Chondrocyte (in vitro differentiated cells): Measurements from ENCODE around the gene FTCDNL1. TPM values are rescaled to one million over a fixed set of nuclear protein-coding genes. Genes with fewer than 3 reads are reported as not detected.

Source experiments
- DNase-seq: peaks from one replicate; pipeline ENCODE4 v3.0.0; 2021; ENCODE audit warnings: mixed read lengths, low spot score
- H3K27ac Mint-ChIP-seq: one replicate; pipeline ENCODE4 v1.8.0; 2021; ENCODE audit warnings: mild to moderate bottlenecking, moderate library complexity, mixed read lengths; ENCODE audit not compliant: unreplicated experiment
- H3K27me3 Mint-ChIP-seq: 2 replicates; pipeline ENCODE4 v1.8.0; 2021; ENCODE audit warnings: low read depth, mixed read lengths
- H3K36me3 Mint-ChIP-seq: 2 replicates; pipeline ENCODE4 v1.8.0; 2021; ENCODE audit warnings: low read depth, mixed read lengths
- H3K4me1 Mint-ChIP-seq: 2 replicates; pipeline ENCODE4 v1.8.0; 2021; ENCODE audit warnings: low read depth, mild to moderate bottlenecking, mixed read lengths
- H3K4me3 Mint-ChIP-seq: one replicate; pipeline ENCODE4 v1.8.0; 2021; ENCODE audit warnings: mild to moderate bottlenecking, moderate library complexity, mixed read lengths; ENCODE audit not compliant: unreplicated experiment
- H3K9me3 Mint-ChIP-seq: 2 replicates; pipeline ENCODE4 v1.8.0; 2021; ENCODE audit warnings: low read depth, mixed read lengths
- CTCF ChIP-seq: fragments of 200-600 bp; sonication (generic); IDR thresholded peaks from 2 replicates; pipeline ENCODE4 v1.5.0; 2021; ENCODE audit warnings: antibody characterized with exemption, mild to moderate bottlenecking, moderate library complexity
- total RNA-seq: library from RNA; stranded (reverse); gene quantifications from 3 replicates; pipeline ENCODE4 v1.2.1, GENCODE V29; 2021

Gene FTCDNL1
- total RNA-seq, 1 donor from 2014 or later: 0.65 TPM

- H3K27ac Mint-ChIP-seq: no peak overlapping the region
- H3K4me1 Mint-ChIP-seq: peaks cover 38% of the 10 kb centered on the region
- H3K4me3 Mint-ChIP-seq: no peak overlapping the region
- no peak for TF ChIP-seq CTCF
- DNase-seq: no peak
- H3K27me3 Mint-ChIP-seq: peaks cover 3% of the 10 kb centered on the region
- peaks cover 4% of the 10 kb centered on the region for H3K9me3 Mint-ChIP-seq
- no peaks in the 10 kb centered on the region for H3K36me3 Mint-ChIP-seq
Observed at GRCh38 chr2:199807966-199808365, 43.0 kb downstream of the FTCDNL1 start.

DNA sequence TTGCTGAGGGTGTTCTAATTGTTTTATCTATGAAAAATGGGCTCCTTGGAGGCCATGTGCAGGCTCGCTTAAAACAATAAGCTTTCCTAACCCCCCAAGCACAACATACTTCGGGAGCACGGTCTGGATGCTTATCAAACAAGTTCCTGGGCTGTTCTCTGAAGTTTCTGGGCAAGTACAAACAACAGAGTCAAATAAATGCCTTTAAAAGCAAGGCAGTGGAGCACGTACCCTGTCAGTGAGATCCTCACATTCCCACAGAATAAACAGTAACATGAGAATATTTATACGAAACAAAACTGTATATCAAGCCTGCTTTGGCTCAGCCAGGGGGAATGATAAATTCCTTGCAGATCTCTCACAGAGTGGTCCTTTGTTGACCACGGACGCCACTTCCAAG lies 44.8 kb downstream of the FTCDNL1 start:
- H3K9me3 Mint-ChIP-seq: peaks cover 4% of the 10 kb centered on the region
- H3K27me3 Mint-ChIP-seq: peaks cover 5% of the 10 kb centered on the region
- no peak for TF ChIP-seq CTCF
- no peaks in the 10 kb centered on the region for H3K36me3 Mint-ChIP-seq
- no peak for DNase-seq
- peaks cover 33% of the 10 kb centered on the region for H3K4me1 Mint-ChIP-seq
- H3K4me3 Mint-ChIP-seq: peak overlapping the region; percentile 46
- peak overlapping the region; percentile 62 for H3K27ac Mint-ChIP-seq

DNA sequence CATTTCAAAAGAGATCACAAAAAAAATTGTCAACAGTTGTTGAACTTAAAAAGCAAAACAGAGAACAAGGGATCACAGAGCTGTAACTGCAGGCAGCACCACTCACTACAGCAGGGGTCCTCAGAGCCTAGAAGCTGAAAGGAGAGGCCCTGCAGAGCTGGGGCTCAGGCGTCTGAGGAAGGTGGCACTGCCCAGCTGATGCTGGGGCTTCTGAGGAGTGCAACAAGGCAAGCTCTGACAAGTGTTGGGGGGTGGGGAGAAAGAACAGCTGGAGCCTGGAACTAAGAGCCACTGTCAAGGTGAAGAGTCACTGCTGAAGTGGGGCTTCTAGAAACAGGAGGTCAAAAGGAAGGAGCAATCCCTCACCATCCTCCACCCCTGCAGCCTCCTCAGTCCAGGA lies 46.2 kb downstream of the FTCDNL1 start:
- H3K36me3 Mint-ChIP-seq: no peaks in the 10 kb centered on the region
- H3K4me3 Mint-ChIP-seq: no peak overlapping the region
- no peak for TF ChIP-seq CTCF
- peaks cover 20% of the 10 kb centered on the region for H3K4me1 Mint-ChIP-seq
- H3K9me3 Mint-ChIP-seq: peaks cover 4% of the 10 kb centered on the region
- peaks cover 9% of the 10 kb centered on the region for H3K27me3 Mint-ChIP-seq
- DNase-seq: no peak
- H3K27ac Mint-ChIP-seq: no peak overlapping the region

- H3K4me1 Mint-ChIP-seq: peaks cover 16% of the 10 kb centered on the region
- no peaks in the 10 kb centered on the region for H3K9me3 Mint-ChIP-seq
- no peak for DNase-seq
- TF ChIP-seq CTCF: no peak
- H3K4me3 Mint-ChIP-seq: peak overlapping the region; percentile 10
- peaks cover 12% of the 10 kb centered on the region for H3K27me3 Mint-ChIP-seq
- no peaks in the 10 kb centered on the region for H3K36me3 Mint-ChIP-seq
- peak overlapping the region; percentile 72 for H3K27ac Mint-ChIP-seq
Observed at GRCh38 chr2:199798831-199799580, 52.0 kb downstream of the FTCDNL1 start.

DNA sequence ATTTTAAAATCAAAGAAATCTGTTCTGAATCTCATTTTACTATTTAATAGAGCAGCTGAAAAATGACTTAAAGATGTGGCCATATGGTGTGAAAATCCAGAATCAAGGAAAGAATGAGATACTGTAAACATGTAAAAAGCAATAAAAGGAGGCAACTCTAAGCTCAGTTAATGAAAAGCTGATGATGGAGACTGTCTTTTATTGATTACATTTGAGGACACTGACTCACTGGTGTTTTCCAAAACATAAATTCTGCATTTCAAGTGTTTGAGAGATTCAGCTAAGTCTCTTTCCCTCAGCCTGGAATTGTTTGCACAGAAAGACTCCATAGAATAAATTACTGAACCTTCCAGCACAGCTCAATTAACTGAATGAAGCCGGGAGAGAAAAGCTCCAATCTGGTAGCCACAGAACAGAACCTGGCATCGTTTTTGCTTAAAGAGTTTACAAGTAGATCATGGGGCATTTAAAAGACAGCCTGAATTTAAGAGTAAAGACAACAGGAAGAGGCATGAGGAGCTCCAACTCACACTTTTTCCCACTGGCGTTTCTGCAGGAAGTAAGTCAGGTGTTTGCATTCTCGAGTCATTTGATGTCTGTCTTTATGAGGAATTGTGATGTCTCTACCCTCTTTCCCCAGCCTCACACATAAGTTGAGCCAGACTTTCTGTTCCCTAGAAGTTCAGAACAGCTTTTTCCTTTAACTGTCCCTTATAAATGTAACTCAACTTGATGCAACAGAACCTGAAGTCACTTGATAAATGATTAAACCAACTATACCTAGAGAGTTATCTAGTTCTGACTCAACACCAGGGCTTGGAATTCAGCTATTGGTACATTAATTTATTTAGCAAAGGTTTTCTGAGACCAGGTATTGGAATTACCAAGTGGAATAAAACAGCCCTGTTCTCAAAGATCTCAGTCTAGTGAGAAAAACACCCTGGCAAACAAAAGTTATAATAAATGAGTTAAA lies 53.3 kb downstream of the FTCDNL1 start:
- no peak overlapping the region for H3K4me3 Mint-ChIP-seq
- no peaks in the 10 kb centered on the region for H3K9me3 Mint-ChIP-seq
- DNase-seq: no peak
- TF ChIP-seq CTCF: no peak
- peaks cover 14% of the 10 kb centered on the region for H3K27me3 Mint-ChIP-seq
- no peak overlapping the region for H3K27ac Mint-ChIP-seq
- H3K4me1 Mint-ChIP-seq: peaks cover 16% of the 10 kb centered on the region
- no peaks in the 10 kb centered on the region for H3K36me3 Mint-ChIP-seq
